Tibial artery (tissue), 4 donors: ENCODE results near the gene EIF5.

Experiments
- DNase-seq, 2 donors: peaks; one replicate each; pipeline ENCODE4 v3.0.0-alpha.2; 2019
- H3K27ac ChIP-seq, 2 donors: fragments of 200-600 bp; sonication (generic) in 1 of 2; 1 replicate in 1 of 2; 2 replicates in 1 of 2; pipeline ENCODE4 v1.5.1; 2018 to 2019; ENCODE audit warnings: mild to moderate bottlenecking in 1 of 2
- H3K27me3 ChIP-seq, 2 donors: fragments of 200-600 bp; sonication (generic) in 1 of 2; one replicate each; pipeline versions ENCODE4 v1.5.1 to v1.6.0; 2016 to 2019
- H3K36me3 ChIP-seq, 3 donors: fragments of 200-600 bp; sonication (generic) in 2 of 3; one replicate each; pipeline ENCODE4 v1.5.1; 2016 to 2019; ENCODE audit warnings: mild to moderate bottlenecking in 2 of 3
- H3K4me1 ChIP-seq, 4 donors: fragments of 200-600 bp; sonication (generic) in 2 of 4; 1 replicate in 3 of 4; 2 replicates in 1 of 4; pipeline ENCODE4 v1.5.1; 2016 to 2019
- H3K4me3 ChIP-seq, 2 donors: fragments of 200-600 bp; sonication (generic) in 1 of 2; 1 replicate in 1 of 2; 2 replicates in 1 of 2; pipeline ENCODE4 v1.5.1; 2018 to 2019; ENCODE audit warnings: mild to moderate bottlenecking in 2 of 2
- H3K9me3 ChIP-seq, 3 donors: fragments of 200-600 bp; sonication (generic) in 1 of 3; one replicate each; pipeline ENCODE4 v1.5.1; 2016 to 2019
- CTCF ChIP-seq, 2 experiments: fragments of 200-600 bp in 1 of 2; fragments of 450-650 bp in 1 of 2; IDR thresholded peaks; one replicate each; pipeline ENCODE4 v1.5.1; 2017 to 2019; ENCODE audit warnings: antibody characterized with exemption in 2 of 2, mild to moderate bottlenecking in 1 of 2, moderate library complexity in 1 of 2
- intact Hi-C: fragments of 100-400 bp; cut with DNase I; formaldehyde crosslinking; loops from one replicate; pipeline ENCODE4 v1.15.0; 2023; ENCODE audit warnings: low total_unique reads

The EIF5 gene

GRCh38 chr14:103339561-103339960 is 5.5 kb downstream of the EIF5 start:
- intact Hi-C loops = loop anchor here (10.0 kb wide), 1 partner anchor 745 kb away; the partner anchor contains the start of gene RCOR1
- H3K4me1 ChIP-seq = peaks cover 0 to 21% (median 13%) of the 10 kb centered on the region in 4 donors
- DNase-seq = no peak
- H3K4me3 ChIP-seq = no peak overlapping the region
- H3K27me3 ChIP-seq = no peaks in the 10 kb centered on the region
- peaks cover 91 to 93% (median 93%) of the 10 kb centered on the region in 3 donors for H3K36me3 ChIP-seq
- TF ChIP-seq CTCF (IDR thresholded peaks at IDR 0.05) = no peak
- no peaks in the 10 kb centered on the region for H3K9me3 ChIP-seq
- no peak overlapping the region for H3K27ac ChIP-seq

- no peak for TF ChIP-seq CTCF (IDR thresholded peaks at IDR 0.05)
- Histone ChIP-seq H3K4me1 (peaks cover 0 to 16% (median 9%) of the 10 kb centered on the region in 4 donors), H3K4me3 (no peak overlapping the region), H3K27me3 (no peaks in the 10 kb centered on the region), H3K9me3 (no peaks in the 10 kb centered on the region), H3K27ac (no peak overlapping the region), H3K36me3 (peaks cover 91 to 96% (median 92%) of the 10 kb centered on the region in 3 donors)
- intact Hi-C loops = no loop called here
- no peak for DNase-seq
Measured at GRCh38 chr14:103340480-103341212, 6.6 kb downstream of the EIF5 start.

GRCh38 chr14:103341250-103342129 is 7.5 kb downstream of the EIF5 start:
- DNase-seq = no peak
- Histone ChIP-seq H3K36me3 (peaks cover 82 to 87% (median 84%) of the 10 kb centered on the region in 3 donors), H3K27me3 (no peaks in the 10 kb centered on the region), H3K4me1 (peaks cover 0 to 8% (median 1%) of the 10 kb centered on the region in 4 donors), H3K27ac (no peak overlapping the region), H3K9me3 (no peaks in the 10 kb centered on the region), H3K4me3 (no peak overlapping the region)
- no peak for TF ChIP-seq CTCF (IDR thresholded peaks at IDR 0.05)
- intact Hi-C loops = no loop called here

- no peak for DNase-seq
- no peaks in the 10 kb centered on the region for H3K4me1 ChIP-seq
- no peak for TF ChIP-seq CTCF (IDR thresholded peaks at IDR 0.05)
- peaks cover 64 to 69% (median 65%) of the 10 kb centered on the region in 3 donors for H3K36me3 ChIP-seq
- H3K27ac ChIP-seq = no peak overlapping the region
- no peaks in the 10 kb centered on the region for H3K27me3 ChIP-seq
- no peak overlapping the region for H3K4me3 ChIP-seq
- H3K9me3 ChIP-seq = no peaks in the 10 kb centered on the region
- intact Hi-C loops = no loop called here
Measured at GRCh38 chr14:103343164-103343879, 9.3 kb downstream of the EIF5 start.
